UCSD-AML1 (cell line): Measurements from ENCODE around the gene C17orf75.
"Not testable (repeated sequence)": the region's sequence is repeated elsewhere in the genome, so short reads cannot be mapped to it uniquely, and the experiment has no call there.

Experiments used
- DNase-seq: peaks from one replicate; lab custom pipeline; 2025; ENCODE audit not compliant: unreplicated experiment; lab: John Stamatoyannopoulos, UW

C17orf75 gene

GRCh38 chr17:32345951-32346600 is 4.1 kb upstream of the C17orf75 start:
- DNase-seq = no peak

GRCh38 chr17:32342603-32343325 is 791 bp upstream of the C17orf75 start:
- no peak for DNase-seq

- DNase-seq = peak; percentile 29
These were observed 674 bp downstream of the C17orf75 start for GRCh38 chr17:32341141-32341856.

GRCh38 chr17:32335687-32336086 is 6.3 kb downstream of the C17orf75 start:
- no peak for DNase-seq

GRCh38 chr17:32335046-32335445 is 6.9 kb downstream of the C17orf75 start:
- no peak for DNase-seq

GRCh38 chr17:32333187-32333586 is 8.8 kb downstream of the C17orf75 start:
- no peak for DNase-seq

GRCh38 chr17:32331243-32332040 is 10.5 kb downstream of the C17orf75 start:
- no peak for DNase-seq

GRCh38 chr17:32330147-32330546 is 11.8 kb downstream of the C17orf75 start:
- DNase-seq = no peak

GRCh38 chr17:32327911-32328310 is 14.1 kb downstream of the C17orf75 start:
- no peak for DNase-seq

- peak; percentile 34 for DNase-seq
These were observed 18.0 kb downstream of the C17orf75 start for GRCh38 chr17:32323811-32324491.

GRCh38 chr17:32323046-32323445 is 18.9 kb downstream of the C17orf75 start:
- no peak for DNase-seq

- no peak for DNase-seq
These were observed 21.1 kb downstream of the C17orf75 start for GRCh38 chr17:32320847-32321246.

- not testable (repeated sequence) for DNase-seq
These were observed 21.9 kb downstream of the C17orf75 start for GRCh38 chr17:32320080-32320479.

- peak; percentile 84 for DNase-seq
These were observed 22.4 kb downstream of the C17orf75 start for GRCh38 chr17:32319548-32319905.

GRCh38 chr17:32318071-32318470 is 23.9 kb downstream of the C17orf75 start:
- no peak for DNase-seq

- DNase-seq = no peak
These were observed 24.6 kb downstream of the C17orf75 start for GRCh38 chr17:32317353-32317752.

GRCh38 chr17:32316653-32317052 is 25.3 kb downstream of the C17orf75 start:
- DNase-seq = not testable (repeated sequence)

- no peak for DNase-seq
These were observed 26.8 kb downstream of the C17orf75 start for GRCh38 chr17:32315171-32315570.

- DNase-seq = no peak
These were observed 27.3 kb downstream of the C17orf75 start for GRCh38 chr17:32314636-32315035.

GRCh38 chr17:32311028-32311536 is 30.9 kb downstream of the C17orf75 start:
- no peak for DNase-seq
